Type B pancreatic cell (in vitro differentiated cells): ENCODE measurements around the gene LIN28A. TPM values are rescaled to one million over a fixed set of nuclear protein-coding genes. Genes with fewer than 3 reads are reported as not detected.

ENCODE experiments used
- DNase-seq: peaks from one replicate; pipeline ENCODE4 v3.0.0; 2021; ENCODE audit warnings: mixed read lengths; ENCODE audit not compliant: unreplicated experiment; ENCODE audit errors: extremely low spot score
- H3K27ac Mint-ChIP-seq: 2 replicates; pipeline ENCODE4 v1.8.0; 2021; ENCODE audit warnings: mild to moderate bottlenecking, mixed read lengths
- H3K27me3 Mint-ChIP-seq: 2 replicates; pipeline ENCODE4 v1.8.0; 2021; ENCODE audit warnings: mixed read lengths
- H3K36me3 Mint-ChIP-seq: 2 replicates; pipeline ENCODE4 v1.8.0; 2021; ENCODE audit warnings: mixed read lengths
- H3K4me1 Mint-ChIP-seq: one replicate; pipeline ENCODE4 v1.8.0; 2021; ENCODE audit warnings: mixed read lengths; ENCODE audit not compliant: unreplicated experiment
- H3K4me3 Mint-ChIP-seq: 2 replicates; pipeline ENCODE4 v1.8.0; 2021; ENCODE audit warnings: mild to moderate bottlenecking, mixed read lengths
- H3K9me3 Mint-ChIP-seq: 2 replicates; pipeline ENCODE4 v1.8.0; 2021; ENCODE audit warnings: mixed read lengths
- total RNA-seq: library from RNA; stranded (reverse); gene quantifications from 2 replicates; pipeline ENCODE4 v1.2.1, GENCODE V29; 2021; ENCODE audit warnings: low replicate concordance
- TF ChIP-seq, protein P1 (sequence below): fragments of 200-600 bp; sonication (generic); conservative IDR thresholded peaks from 2 replicates; pipeline ENCODE4 v1.5.0; 2021; ENCODE audit warnings: antibody characterized with exemption, mild to moderate bottlenecking

The LIN28A gene
- total RNA-seq, 1 donor from 2014 or later = 26.2 TPM

DNA sequence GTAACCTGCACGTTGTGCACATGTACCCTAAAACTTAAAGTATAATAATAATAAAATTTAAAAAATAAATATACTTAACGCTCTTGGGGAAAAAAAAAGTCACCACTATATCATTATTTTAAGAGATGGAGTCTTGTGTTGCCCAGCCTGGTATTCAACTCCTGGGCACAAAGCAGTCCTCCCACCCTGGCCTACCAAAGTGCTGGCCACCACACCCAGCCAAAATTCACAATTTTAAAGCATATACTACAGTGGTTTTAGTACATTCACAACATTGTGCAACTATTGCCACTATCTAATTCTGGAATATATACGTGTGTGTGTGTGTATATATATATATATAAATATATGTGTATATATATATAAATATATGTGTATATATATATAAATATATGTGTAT is 67.5 kb downstream of the LIN28A start:
- H3K9me3 Mint-ChIP-seq = no peaks in the 10 kb centered on the region
- DNase-seq = no peak
- peaks cover 25% of the 10 kb centered on the region for H3K4me1 Mint-ChIP-seq
- H3K4me3 Mint-ChIP-seq = peak overlapping the region; percentile 45
- H3K27ac Mint-ChIP-seq = no peak overlapping the region
- peaks cover 36% of the 10 kb centered on the region for H3K36me3 Mint-ChIP-seq
- TF ChIP-seq, protein P1, sequence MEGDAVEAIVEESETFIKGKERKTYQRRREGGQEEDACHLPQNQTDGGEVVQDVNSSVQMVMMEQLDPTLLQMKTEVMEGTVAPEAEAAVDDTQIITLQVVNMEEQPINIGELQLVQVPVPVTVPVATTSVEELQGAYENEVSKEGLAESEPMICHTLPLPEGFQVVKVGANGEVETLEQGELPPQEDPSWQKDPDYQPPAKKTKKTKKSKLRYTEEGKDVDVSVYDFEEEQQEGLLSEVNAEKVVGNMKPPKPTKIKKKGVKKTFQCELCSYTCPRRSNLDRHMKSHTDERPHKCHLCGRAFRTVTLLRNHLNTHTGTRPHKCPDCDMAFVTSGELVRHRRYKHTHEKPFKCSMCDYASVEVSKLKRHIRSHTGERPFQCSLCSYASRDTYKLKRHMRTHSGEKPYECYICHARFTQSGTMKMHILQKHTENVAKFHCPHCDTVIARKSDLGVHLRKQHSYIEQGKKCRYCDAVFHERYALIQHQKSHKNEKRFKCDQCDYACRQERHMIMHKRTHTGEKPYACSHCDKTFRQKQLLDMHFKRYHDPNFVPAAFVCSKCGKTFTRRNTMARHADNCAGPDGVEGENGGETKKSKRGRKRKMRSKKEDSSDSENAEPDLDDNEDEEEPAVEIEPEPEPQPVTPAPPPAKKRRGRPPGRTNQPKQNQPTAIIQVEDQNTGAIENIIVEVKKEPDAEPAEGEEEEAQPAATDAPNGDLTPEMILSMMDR = no peak
- H3K27me3 Mint-ChIP-seq = no peaks in the 10 kb centered on the region

DNA sequence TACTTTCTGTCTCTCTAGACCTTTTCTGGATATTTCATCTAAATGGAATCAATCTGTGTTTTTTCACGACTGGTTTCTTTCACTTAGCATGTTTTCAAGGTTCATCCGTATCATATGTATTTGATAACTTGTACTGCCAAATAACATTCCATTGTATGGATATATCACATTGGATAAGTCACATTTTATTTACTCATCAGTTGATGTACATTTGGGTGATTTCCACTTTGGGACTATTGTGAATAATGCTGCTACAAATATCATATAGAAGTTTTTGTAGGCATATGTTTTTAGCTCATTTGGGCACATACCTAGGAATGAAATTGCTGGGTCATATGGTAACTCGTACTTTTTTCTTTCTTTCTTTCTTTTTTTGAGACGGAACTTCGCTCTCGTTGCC is 68.4 kb downstream of the LIN28A start:
- TF ChIP-seq, protein P1 = no peak
- Mint-ChIP-seq H3K4me1 (peaks cover 18% of the 10 kb centered on the region), H3K9me3 (no peaks in the 10 kb centered on the region), H3K27me3 (no peaks in the 10 kb centered on the region), H3K4me3 (no peak overlapping the region), H3K27ac (peak overlapping the region; percentile 1), H3K36me3 (peaks cover 28% of the 10 kb centered on the region)
- no peak for DNase-seq

Other genes starting within 250 kb of the LIN28A start
- 1.0 TPM in 1 of 2 replicates, not detected in the other for gene C1orf232, start 241.9 kb upstream of the LIN28A start, total RNA-seq
- 29.7 and 34.9 TPM in 2 replicates for gene ZNF593, start 240.9 kb upstream of the LIN28A start, total RNA-seq
- not detected in 2 replicates for gene ZNF593OS, start 239.0 kb upstream of the LIN28A start, total RNA-seq
- gene CNKSR1, start 233.3 kb upstream of the LIN28A start, total RNA-seq = 16.5 and 50.5 TPM in 2 replicates
- gene CATSPER4, start 220.2 kb upstream of the LIN28A start, total RNA-seq = not detected in 2 replicates
- gene CEP85, start 176.6 kb upstream of the LIN28A start, total RNA-seq = 15.9 and 26.8 TPM in 2 replicates
- gene SH3BGRL3, start 130.7 kb upstream of the LIN28A start, total RNA-seq = 78.1 and 105 TPM in 2 replicates
- 27.1 and 50.5 TPM in 2 replicates for gene UBXN11, start 104.2 kb upstream of the LIN28A start, total RNA-seq
- gene CD52, start 92.9 kb upstream of the LIN28A start, total RNA-seq = 0.75 and 0.93 TPM in 2 replicates
- 20.0 and 67.7 TPM in 2 replicates for gene CRYBG2, start 56.7 kb upstream of the LIN28A start, total RNA-seq
- not detected in 2 replicates for gene ZNF683, start 38.1 kb upstream of the LIN28A start, total RNA-seq
- 46.5 and 68.6 TPM in 2 replicates for gene DHDDS, start 21.5 kb downstream of the LIN28A start, total RNA-seq
- 358 and 559 TPM in 2 replicates for gene HMGN2, start 61.6 kb downstream of the LIN28A start, total RNA-seq
- gene RPS6KA1, start 118.9 kb downstream of the LIN28A start, total RNA-seq = 27.7 and 31.8 TPM in 2 replicates